Activated CD8-positive, alpha-beta T cell treated with anti-CD3 and anti-CD28 coated beads for 36 hours (primary cell): Measurements from ENCODE around the gene SDS. TPM values are rescaled to one million over a fixed set of nuclear protein-coding genes. Genes with fewer than 3 reads are reported as not detected.
A peak's percentile ranks its signal among the peaks of the same experiment; 100 is the strongest.

Experiments
- ATAC-seq: fragments of 200-7000 bp; cut with Tn5 transposase; one replicate; pipeline ENCODE4 v1.10.0; 2021; ENCODE audit warnings: mild to moderate bottlenecking, moderate library complexity
- CTCF ChIA-PET: fragments of 350-600 bp; sonication (Branson Sonifier 250); formaldehyde crosslinking; loops from one replicate; lab custom pipeline; 2021; ENCODE audit warnings: antibody characterized with exemption; lab: Charles Lee
- POLR2A ChIA-PET: fragments of 350-600 bp; sonication (Branson Sonifier 250); formaldehyde crosslinking; loops from one replicate; lab custom pipeline; 2021; ENCODE audit warnings: antibody characterized with exemption; lab: Charles Lee
- DNase-seq: peaks from one replicate; pipeline ENCODE4 v3.0.0-alpha.2; 2020
- H3K27ac Mint-ChIP-seq: one replicate; pipeline ENCODE4 v1.8.0; 2021; ENCODE audit warnings: mild to moderate bottlenecking, mixed read lengths
- H3K27me3 Mint-ChIP-seq: one replicate; pipeline ENCODE4 v1.8.0; 2021; ENCODE audit warnings: mixed read lengths
- H3K36me3 Mint-ChIP-seq: one replicate; pipeline ENCODE4 v1.8.0; 2021; ENCODE audit warnings: low read depth, mixed read lengths
- H3K4me1 Mint-ChIP-seq: one replicate; pipeline ENCODE4 v1.8.0; 2021; ENCODE audit warnings: low read depth, mixed read lengths
- H3K4me3 Mint-ChIP-seq: one replicate; pipeline ENCODE4 v1.8.0; 2021; ENCODE audit warnings: mild to moderate bottlenecking, moderate library complexity, mixed read lengths
- H3K9me3 Mint-ChIP-seq: one replicate; pipeline ENCODE4 v1.8.0; 2021; ENCODE audit warnings: mixed read lengths
- intact Hi-C: fragments of 100-400 bp; cut with micrococcal nuclease; formaldehyde crosslinking; loops from one replicate; pipeline ENCODE4 v1.10.0; 2022
- total RNA-seq, 2 experiments: library from RNA; stranded (reverse); gene quantifications; one replicate each; pipeline ENCODE4 v1.2.3, GENCODE V29; 2021
- TF ChIP-seq, protein P1 (sequence below): fragments of 200-600 bp; IDR thresholded peaks from one replicate; pipeline ENCODE4 v1.8.0; 2022; ENCODE audit warnings: antibody characterized with exemption, mild to moderate bottlenecking

The SDS gene
- total RNA-seq, 2 experiments from 2014 or later = not detected

- peaks cover 8% of the 10 kb centered on the region for H3K4me1 Mint-ChIP-seq
- ATAC-seq = no peak
- POLR2A ChIA-PET = no interaction called here
- DNase-seq = no peak
- H3K36me3 Mint-ChIP-seq = no peaks in the 10 kb centered on the region
- CTCF ChIA-PET = no interaction called here
- H3K4me3 Mint-ChIP-seq = no peak overlapping the region
- peaks cover 6% of the 10 kb centered on the region for H3K27me3 Mint-ChIP-seq
- TF ChIP-seq, protein P1, sequence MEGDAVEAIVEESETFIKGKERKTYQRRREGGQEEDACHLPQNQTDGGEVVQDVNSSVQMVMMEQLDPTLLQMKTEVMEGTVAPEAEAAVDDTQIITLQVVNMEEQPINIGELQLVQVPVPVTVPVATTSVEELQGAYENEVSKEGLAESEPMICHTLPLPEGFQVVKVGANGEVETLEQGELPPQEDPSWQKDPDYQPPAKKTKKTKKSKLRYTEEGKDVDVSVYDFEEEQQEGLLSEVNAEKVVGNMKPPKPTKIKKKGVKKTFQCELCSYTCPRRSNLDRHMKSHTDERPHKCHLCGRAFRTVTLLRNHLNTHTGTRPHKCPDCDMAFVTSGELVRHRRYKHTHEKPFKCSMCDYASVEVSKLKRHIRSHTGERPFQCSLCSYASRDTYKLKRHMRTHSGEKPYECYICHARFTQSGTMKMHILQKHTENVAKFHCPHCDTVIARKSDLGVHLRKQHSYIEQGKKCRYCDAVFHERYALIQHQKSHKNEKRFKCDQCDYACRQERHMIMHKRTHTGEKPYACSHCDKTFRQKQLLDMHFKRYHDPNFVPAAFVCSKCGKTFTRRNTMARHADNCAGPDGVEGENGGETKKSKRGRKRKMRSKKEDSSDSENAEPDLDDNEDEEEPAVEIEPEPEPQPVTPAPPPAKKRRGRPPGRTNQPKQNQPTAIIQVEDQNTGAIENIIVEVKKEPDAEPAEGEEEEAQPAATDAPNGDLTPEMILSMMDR = no peak
- intact Hi-C loops = no loop called here
- no peaks in the 10 kb centered on the region for H3K9me3 Mint-ChIP-seq
- H3K27ac Mint-ChIP-seq = no peak overlapping the region
Measured at GRCh38 chr12:113422886-113423669, 19.4 kb upstream of the SDS start.

- TF ChIP-seq, protein P1 = no peak
- no peaks in the 10 kb centered on the region for H3K36me3 Mint-ChIP-seq
- ChIA-PET POLR2A (interaction anchor here (0.6 kb wide), 1 partner anchor 347 kb away, joined by 3 read pairs; no protein-coding TSS in a partner anchor), CTCF (no interaction called here)
- ATAC-seq = peak; percentile 90
- H3K27me3 Mint-ChIP-seq = peaks cover 9% of the 10 kb centered on the region
- no peaks in the 10 kb centered on the region for H3K9me3 Mint-ChIP-seq
- H3K4me1 Mint-ChIP-seq = peaks cover 8% of the 10 kb centered on the region
- intact Hi-C loops = no loop called here
- H3K27ac Mint-ChIP-seq = no peak within 1 kb of the TSS
- DNase-seq = peak; percentile 58
- H3K4me3 Mint-ChIP-seq = peak within 1 kb of the TSS; percentile 36
Measured at GRCh38 chr12:113422030-113422885, 18.6 kb upstream of the SDS start, which contains the start of gene SDSL. Gene SDSL (plus strand): TSS chr12:113422380. CDS start chr12:113427983, 5,603 bp downstream.

DNA sequence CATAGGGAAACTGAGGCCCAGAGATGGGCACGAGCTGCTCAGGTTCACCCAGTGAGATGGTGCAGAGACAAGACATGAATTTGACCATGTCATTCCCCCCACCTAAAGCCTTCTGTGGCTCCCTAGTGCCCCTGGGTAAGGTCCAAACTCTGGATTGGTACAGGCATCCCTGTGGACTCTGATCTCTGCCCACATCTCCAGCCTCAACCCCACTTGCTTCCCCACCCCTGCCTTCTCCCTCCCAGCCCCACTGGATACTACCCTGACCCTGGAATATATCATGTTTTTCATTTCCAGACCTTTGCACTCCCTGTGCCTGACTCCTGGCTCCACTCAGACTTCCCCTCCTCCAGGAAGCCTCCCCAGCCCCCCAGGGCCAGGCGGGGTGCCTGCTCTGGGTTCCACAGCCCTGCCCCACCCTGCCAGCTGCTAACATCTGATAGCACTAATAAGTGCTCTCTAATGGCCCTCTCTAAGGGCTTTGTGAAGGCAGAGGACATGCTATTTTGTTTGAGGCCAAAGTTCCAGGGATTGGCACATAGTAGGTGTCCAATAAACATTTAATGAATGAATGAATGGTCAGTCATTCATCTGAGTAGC is 17.4 kb upstream of the SDS start:
- H3K36me3 Mint-ChIP-seq = no peaks in the 10 kb centered on the region
- no peak for DNase-seq
- TF ChIP-seq, protein P1 = no peak
- no peak for ATAC-seq
- H3K27me3 Mint-ChIP-seq = peaks cover 9% of the 10 kb centered on the region
- H3K9me3 Mint-ChIP-seq = no peaks in the 10 kb centered on the region
- H3K4me1 Mint-ChIP-seq = peaks cover 8% of the 10 kb centered on the region
- H3K4me3 Mint-ChIP-seq = no peak overlapping the region
- ChIA-PET POLR2A (no interaction called here), CTCF (no interaction called here)
- no peak overlapping the region for H3K27ac Mint-ChIP-seq
- intact Hi-C loops = no loop called here

GRCh38 chr12:113418213-113418879 is 14.7 kb upstream of the SDS start:
- Mint-ChIP-seq H3K9me3 (no peaks in the 10 kb centered on the region), H3K27me3 (peaks cover 7% of the 10 kb centered on the region), H3K4me3 (no peak overlapping the region), H3K36me3 (no peaks in the 10 kb centered on the region), H3K27ac (no peak overlapping the region), H3K4me1 (peaks cover 8% of the 10 kb centered on the region)
- ChIA-PET CTCF (no interaction called here), POLR2A (interaction anchor here (1.0 kb wide), 1 partner anchor 197 kb away, joined by 3 read pairs; the partner anchor contains the start of gene TPCN1)
- intact Hi-C loops = loop anchor here (10.0 kb wide), 1 partner anchor 224 kb away; no protein-coding TSS in a partner anchor
- DNase-seq (no peak), ATAC-seq (no peak)
- TF ChIP-seq, protein P1 = no peak
